GM21717 (cell line): ENCODE measurements around the gene IQSEC1.

Experiments used
- ATAC-seq: cut with Tn5 transposase; IDR thresholded peaks from one replicate; pipeline ENCODE4 v1.9.1; 2021; ENCODE audit warnings: mild to moderate bottlenecking, moderate library complexity; ENCODE audit not compliant: unreplicated experiment

IQSEC1 gene

DNA sequence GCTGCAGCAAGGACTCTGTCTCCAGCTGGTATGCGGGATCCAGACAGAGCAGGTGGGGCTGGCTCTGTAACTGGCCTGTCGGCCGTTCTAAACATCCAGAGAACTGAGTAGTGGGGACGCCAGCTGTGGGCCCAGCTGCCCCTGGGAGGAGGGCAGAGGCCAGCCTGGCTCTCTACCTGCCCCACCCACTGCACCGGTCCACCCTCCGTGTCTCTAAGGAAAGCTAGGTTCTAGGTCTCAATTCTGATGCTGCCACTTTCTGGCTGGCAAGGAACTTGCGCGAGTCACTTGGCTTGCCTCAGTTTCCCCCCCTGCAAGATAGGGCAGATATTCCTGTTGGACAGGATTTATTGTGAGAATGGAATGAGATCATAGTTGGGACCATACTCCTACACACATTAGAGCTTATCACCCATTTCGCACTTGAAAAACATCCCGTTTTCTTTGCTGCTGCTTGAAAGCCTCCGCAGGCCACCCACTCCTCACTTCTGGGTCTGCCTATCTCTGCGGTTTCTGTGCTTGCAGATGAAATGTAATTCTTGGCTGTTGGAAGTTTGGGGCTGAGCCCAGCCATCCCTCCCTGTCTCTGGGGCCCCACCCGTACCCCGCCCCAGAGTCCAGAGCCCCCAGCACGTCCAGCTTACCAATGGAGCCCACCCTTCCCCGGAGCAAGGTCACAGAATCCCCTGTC, 65.8 kb downstream of the IQSEC1 start:
- ATAC-seq = no peak

DNA sequence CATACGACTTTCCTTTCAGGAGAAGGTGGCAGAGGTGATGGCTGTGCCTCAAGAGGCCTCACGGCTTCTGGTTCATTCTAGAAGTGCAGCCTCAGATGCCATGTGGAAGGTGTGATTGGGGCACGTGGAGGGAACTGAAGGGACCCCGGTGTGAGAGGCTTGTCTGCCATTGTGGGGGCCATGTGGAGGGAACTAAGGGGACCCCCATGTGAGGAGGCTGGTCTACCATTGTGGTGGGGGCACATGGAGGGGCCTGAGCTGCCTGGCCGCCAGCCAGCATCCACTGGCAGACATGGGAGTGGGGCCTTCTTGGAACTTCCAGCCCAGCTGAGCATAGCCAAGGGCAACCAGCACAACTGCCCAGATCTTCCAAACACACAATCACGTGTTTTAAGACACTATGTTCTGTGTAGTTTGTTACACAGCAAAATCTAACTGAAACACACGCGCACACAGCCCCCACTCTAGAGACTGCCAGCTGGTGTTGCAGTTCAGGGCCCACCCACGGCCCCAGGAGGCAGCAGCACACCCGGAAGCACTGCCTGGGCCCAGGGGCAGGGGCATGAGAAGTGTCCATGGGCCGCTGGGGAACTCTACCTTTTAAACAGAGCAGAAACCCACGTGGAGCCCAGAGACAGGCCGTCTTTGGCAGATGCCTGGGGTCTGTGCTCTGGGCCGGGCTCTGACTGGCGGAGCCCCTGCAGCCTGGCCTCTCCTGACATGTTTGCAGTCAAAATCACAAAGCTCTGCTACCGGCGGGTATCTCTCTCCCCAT, 66.8 kb downstream of the IQSEC1 start:
- no peak for ATAC-seq

DNA sequence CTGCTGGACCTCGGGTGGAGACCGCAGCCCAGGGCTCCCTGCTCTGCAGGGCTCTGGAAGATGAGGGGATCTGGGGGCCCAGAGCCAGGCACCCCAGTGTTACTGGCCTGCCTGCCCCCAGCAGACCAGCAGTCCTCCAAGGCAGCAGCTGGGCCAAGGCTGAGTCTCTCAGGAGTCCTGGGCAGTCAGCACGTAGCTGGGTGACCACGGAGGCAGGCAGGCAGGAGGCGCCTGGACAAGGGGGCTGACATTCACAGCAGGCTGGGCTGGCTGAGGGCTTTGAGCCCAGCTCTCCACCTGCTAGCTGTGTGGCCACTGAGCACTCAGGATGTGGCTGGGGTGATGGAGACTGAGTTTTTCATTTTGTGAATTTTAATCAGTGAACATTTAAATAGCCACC, 67.9 kb downstream of the IQSEC1 start:
- no peak for ATAC-seq

DNA sequence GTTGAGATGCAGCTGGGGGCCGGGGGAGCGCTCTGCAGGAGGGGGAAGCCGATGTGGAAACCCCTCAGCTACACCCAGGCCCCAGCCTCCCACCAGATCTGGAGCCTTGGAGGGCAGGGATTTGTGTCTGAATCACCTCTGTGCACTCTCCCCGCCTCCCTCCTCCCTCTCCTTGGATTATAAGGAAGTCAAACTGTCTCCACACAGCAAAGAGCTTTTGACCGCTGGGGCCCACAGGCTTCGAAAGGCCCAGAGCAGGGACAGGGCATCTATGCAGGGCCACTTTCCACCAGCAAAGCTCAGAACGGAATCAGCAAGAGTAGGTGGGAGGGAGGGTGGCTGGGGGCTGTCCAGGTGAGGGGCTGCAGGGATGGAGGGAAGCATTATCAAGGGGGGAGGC, 68.9 kb downstream of the IQSEC1 start:
- ATAC-seq = no peak

DNA sequence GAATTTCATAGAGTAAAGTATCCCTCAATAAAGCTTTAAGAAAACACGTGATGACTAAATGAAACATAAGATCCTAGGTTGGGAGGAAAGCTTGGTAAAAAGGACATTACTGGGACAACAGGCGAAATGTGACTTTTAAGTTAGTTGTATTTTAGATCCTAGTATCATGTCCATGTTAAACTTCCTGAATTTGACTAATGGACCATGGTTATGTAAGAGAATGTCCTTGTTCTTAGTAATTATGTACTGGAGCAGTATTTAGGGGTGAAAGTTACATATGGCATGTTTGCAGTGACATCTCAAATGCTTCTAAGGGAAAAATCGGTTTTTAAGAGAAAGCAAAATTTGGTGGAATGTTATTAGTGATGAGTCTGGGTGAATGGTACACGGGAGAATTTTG, 69.6 kb downstream of the IQSEC1 start:
- no peak for ATAC-seq

DNA sequence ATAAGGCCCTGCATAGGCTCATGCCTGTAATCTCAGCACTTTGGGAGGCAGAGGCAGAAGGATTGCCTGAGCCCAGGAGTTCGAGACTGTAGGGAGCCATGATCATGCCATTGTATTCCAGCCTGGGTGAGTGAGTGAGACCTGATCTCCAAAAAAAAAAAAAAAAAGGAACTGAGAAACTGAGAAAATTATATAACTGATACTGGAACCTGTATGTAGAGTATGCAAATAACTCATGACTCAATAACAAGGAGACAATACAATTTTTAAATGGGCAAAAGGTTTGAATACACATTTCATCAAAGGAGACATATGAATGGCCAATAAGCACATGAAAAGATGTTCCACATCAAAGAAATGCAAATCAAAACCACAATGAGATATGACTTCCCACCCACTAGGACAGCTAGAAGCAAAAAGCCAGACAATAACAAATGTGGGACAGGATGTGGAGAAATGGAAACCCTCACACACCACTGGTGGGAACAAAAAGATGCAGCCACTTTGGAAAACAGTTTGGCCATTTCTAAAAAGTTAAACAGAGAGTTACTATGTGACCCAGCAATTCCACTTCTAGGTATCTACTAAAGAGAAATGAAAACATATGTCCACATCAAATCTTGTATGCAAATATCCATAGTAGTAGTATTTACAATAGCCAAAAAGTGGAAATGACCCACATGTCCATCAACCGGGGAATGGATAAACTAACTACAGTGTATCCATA, 70.7 kb downstream of the IQSEC1 start:
- peak; percentile 68 for ATAC-seq

DNA sequence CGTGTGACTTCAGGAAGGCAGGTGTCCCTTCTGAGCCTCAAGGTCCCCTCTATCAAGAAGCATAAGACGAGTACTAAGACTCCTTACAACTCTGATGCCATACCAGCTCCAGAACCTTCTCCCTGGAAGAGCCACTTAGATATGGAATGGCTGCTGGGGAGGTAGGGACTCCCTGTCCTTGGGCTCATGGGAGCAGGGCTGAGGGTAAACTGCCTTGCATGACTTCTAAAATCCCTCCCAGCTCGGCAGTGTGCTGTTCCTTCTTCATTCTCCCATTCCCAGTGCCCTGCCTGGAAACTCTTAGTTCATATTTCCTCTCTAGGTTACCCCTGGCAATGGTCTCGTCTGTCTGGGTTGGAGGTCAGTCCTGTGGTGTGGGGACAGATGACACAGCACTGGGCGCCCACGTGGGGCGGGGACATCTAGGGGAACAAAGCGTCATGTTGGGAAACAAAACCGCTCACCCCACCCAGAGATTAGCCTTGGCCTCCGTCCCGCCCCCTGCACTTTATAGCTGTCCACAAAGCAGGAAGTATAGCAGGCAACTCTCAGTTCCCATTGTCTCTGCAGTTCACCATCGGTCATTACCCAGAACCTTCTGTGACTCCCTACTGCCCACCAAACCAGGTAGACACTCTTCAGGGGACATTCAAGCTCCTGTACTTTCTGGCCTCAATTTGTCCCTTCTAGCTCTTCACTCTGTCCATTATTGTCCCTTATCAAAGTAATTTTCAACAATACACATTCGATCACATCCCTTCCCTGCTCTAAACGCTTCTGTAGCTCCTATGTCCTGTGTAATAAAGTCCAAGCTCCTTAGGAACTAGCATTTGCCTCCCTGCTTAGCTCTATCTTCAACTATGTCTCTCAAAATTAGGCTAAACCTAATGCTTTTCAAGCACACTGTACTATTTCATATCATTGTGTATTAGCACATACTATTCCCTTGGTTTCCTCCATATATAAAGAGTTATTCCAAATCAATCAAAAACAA, 73.8 kb downstream of the IQSEC1 start:
- ATAC-seq = peak; percentile 50

DNA sequence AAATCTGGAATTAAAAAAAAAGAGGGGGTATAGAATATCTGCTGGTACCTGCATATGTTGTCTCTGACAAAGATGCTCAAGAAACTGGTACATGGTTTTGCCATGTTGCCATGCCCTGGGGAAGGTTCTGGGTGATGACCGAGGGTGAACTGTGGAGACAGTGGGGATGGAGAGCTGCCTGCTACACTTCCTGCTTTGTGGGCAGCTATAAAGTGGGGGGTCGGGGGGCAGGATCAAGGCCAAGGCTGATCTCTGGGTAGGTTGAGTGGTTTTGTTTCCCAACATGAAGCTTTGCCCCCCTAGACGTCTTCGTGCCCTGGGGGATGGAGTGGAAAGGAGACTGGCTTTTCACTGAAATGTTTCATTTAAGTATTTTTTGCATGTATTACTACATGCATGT, 74.6 kb downstream of the IQSEC1 start:
- no peak for ATAC-seq

DNA sequence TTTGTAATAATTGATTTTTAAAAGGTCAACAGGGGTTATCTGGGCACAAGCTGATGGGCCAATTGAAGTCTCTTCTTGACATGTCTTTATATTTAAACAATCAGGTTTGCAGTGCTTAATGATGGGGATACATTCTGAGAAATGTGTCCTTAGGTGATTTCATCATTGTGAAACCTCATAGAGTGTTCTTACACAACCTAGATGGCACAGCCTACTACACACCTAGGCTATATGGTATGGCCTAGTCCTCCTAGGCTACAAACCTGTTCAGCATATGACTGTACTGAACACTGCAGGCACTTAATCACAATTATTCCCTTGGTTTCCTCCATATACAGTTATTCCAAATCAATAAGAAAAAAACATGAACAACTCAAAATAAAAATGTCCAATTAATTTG, 75.8 kb downstream of the IQSEC1 start:
- no peak for ATAC-seq

DNA sequence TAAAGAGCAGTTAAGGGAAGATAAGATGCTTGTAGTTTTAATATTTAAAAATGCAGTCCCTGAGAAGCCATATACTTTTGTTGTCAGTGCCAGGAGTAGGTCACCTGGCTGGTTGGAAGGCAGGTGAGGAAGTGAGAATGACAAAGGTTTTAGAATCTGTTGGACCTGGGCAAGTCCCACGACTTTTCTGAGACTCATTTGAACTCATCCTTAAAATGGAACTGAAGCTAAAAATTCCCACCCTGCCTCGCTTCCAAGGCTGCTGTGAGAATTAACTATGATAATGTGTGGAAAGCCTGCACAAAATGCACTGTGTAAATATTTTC, 77.1 kb downstream of the IQSEC1 start:
- ATAC-seq = no peak

DNA sequence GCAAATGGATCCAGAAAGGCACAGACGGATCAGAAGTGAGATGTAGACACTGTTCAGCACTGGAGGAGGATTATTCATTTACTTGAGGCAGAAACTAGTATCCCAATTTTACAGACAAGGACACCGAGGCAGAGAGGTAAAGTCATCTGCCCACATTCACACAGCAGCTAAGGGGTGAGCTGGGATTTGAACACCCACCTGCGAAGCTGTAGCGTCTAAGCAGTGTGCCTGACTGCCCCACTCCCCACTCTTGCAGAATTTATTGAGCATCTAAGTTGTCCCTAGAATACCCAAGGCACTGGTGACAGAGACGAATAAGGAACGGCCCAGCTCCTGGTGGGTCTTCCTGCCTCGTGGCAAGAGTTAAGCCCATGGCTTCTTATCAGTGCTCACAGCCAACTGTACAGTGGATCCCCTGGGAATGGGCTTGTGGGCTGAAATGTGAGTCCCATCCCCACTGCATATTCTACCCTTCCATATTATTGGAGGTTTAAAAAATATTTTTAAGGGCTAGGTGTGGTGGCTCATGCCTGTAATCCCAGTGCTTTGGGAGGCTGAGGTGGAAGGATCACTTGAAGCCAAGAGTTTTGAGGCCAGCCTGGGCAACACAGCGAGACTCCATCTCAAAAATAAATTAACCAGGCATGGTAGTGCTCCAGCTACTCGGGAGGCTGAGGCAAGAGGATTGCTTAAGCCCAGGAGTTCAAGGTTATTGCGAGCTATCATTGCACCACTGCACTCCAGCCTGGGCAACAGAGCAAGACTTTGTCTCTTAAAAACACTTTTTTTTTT, 77.6 kb downstream of the IQSEC1 start:
- ATAC-seq = no peak

DNA sequence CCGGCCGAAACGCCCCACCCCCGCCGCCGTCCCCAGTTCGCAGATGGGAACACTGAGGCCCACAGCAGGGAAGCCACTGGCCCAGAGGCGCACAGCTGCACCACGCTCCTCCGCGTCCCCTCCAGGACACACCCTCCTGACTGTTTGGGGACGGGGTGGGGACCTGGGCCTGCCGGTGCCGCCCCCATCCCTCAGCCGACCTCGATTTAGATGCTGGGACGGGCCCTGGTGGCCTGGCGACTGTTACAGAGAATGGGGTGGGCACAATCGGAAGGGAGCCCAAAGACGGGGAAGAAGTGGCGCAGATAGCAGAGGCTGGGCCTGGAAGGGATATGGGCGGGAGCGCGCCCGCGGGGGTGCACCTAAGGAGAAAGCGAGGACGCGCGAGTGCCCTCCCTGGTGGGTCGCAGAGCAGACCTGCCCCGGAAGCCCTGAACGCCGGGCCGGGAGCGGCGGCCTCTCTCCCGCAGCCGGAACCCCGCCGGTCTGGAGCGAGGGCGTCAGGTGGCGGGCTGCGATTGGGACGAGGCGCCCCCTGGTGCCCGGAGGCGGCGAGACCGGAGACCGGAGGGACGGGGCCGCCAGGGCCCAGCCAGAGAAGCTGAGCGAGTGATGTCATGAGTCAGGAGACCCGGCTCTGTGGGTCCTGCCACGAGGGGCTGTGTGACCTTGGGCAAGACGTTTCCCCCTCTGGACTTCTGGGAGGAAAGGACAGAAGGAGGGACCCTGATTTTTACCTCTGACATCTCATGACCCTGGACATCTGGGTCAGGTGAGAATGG, 78.4 kb downstream of the IQSEC1 start:
- peak; percentile 68 for ATAC-seq

DNA sequence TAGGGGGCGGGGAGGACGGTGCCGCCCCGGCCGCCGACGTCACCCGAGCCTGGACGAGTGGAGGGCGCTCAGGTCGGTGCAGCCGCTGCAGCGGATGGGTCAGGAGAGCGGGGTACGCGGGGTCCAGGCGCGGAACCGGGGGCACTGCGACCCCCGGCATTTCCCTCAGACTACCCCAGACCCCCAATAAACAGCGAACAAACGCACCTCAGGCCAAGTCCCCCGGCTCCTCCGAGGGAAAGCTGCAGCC, 78.9 kb downstream of the IQSEC1 start:
- ATAC-seq = no peak

DNA sequence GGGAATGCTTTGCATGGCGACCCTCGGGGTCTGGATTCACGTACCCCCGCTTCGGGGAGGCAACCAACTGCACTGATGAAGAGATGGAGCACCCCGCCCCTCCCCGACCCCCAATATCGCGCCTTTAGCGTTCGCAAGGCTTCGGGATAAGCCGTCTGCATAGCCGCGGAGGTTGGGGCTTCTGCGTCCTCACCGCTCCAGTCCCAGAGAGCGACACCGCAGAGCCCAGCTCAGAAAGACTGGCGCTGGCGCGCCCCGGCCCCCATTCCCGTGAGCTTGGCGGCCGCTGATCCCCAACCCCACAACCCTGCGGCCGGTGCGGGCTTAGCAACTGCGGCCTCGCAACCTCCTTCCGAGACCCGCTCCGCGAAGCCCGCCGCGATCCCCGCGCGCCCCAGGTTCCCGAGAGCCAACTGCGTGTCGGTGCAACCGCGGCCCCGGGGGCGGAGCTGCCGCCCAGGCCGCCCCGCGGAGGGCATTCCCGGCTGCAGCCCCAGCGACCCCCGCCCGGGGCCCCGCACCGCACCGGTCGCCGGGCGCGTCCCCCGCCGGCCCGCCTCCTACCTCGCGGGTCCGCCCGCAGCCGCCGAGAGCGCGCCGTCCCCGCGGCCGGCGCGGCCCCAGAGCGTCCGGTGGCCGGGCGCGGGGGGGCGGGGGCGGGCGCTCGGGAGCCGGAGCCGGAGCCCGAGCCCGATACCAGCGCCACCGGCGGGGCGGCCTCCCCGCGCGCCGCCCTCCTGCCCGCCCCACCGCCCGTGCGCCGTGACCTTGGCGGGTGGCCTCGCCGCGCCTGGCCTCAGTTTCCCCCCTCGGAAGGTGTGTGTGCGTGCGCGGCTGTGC, 79.5 kb downstream of the IQSEC1 start:
- ATAC-seq = no peak

DNA sequence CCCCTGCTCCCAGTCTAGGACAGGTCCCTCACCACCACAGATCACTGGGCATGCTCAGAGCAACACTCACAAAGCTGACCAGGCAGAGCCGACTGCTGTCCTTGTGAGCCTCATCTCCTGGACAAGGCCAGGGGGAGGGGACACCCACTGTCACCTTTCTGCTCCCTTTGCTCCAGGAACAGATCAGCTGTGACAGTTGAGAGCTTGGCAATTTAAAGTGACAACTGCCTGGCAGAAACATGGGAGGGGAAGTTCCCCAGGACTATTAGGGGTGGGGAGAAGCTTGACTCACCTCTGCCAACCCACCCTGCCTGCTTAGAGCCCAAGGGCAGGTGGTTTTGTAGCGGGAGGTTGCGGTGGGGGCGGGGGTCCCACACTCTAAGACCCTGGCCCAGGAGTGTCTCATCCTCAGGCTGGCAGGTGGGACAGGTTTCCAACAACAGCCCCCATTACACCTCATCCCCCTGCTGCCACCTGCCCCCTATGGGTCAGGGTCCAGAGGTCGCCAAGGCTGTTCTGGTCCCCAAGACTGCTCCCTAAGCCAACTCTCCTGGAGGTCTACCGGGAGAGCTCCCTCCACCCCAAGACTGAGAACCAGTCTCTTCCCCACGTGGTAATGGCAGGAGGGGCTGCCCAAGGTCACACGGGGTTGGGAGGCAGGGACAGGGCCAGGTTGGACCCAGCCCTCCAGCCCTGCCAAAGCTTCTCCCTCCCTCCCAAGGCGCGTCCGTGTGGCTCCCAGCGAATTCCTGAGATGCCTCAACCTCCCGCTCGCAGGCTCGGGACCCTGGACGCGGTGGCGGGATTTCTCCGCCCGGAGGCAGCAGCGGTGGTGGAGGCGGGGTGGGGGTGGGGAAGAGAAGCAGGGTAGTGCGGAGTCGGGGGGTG, 80.4 kb downstream of the IQSEC1 start:
- ATAC-seq = no peak

DNA sequence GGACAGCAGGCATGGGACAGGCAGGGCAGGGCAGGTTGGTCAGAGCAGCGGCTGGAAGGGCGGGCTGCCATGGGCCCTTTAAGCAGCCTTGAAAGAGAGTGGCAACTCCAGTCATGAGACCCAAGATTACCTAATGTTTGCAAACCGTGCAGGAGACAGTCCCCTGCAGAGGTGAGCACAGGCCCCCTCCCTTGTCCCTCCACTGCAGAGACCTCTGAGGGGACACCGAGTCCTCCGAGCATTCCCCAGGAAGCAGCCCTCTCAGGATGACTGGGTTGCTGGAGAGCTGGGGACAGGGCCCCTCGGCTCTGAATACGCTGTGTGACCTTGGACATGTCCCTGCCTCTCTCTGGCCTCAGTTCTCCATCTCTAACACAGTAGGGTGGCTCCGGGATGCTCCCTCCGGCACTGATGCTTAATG, 81.4 kb downstream of the IQSEC1 start:
- no peak for ATAC-seq

DNA sequence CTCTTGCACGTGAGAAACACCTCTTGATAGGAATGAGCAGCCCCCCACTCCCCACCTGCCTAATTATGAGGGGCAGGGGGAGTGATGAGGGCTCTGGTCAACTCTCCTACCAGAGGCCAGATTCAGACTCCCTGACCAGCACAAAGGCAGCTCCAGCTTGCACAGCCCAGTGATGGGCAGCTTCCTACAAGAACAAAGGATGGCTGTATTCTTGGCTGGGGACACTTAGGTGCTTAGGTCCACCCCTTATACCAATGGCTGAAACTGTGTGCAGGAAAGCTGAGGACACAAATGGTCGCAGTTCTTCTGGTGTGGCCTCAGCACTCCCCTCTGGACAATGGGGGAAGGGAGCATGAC, 81.8 kb downstream of the IQSEC1 start:
- ATAC-seq = no peak
